Small intestine (tissue), 7 donors: ENCODE results near the gene DCAF15. TPM values are rescaled to one million over a fixed set of nuclear protein-coding genes. Genes with fewer than 3 reads are reported as not detected.

ENCODE experiments used
- DNase-seq, 2 donors: peaks; one replicate each; pipeline versions ENCODE4 v3.0.0 to v3.0.0-alpha.2; 2013
- FAIRE-seq: peaks from 2 replicates; lab custom pipeline; 2012; peaks lifted over from hg19 to GRCh38; lab: Jason Lieb, UNC
- H3K27ac ChIP-seq, 3 donors: one replicate each; pipeline ENCODE4 v1.5.1; 2013; ENCODE audit warnings: low read length in 2 of 3, mild to moderate bottlenecking in 2 of 3, control low read depth in 1 of 3, inconsistent platforms in 1 of 3, low read depth in 1 of 3, moderate library complexity in 1 of 3
- H3K27me3 ChIP-seq, 3 donors: one replicate each; pipeline ENCODE4 v1.6.1; 2013; ENCODE audit warnings: low read length in 3 of 3, inconsistent platforms in 1 of 3; ENCODE audit not compliant: control insufficient read depth in 3 of 3, insufficient read depth in 3 of 3
- H3K36me3 ChIP-seq, 3 donors: one replicate each; pipeline ENCODE4 v1.6.1; 2013; ENCODE audit warnings: low read length in 3 of 3, inconsistent platforms in 1 of 3, low read depth in 1 of 3, mild to moderate bottlenecking in 1 of 3, moderate library complexity in 1 of 3; ENCODE audit not compliant: control insufficient read depth in 3 of 3, insufficient read depth in 2 of 3
- H3K4me1 ChIP-seq, 3 donors: one replicate each; pipeline ENCODE4 v1.6.1; 2013; ENCODE audit warnings: low read length in 2 of 3, inconsistent platforms in 1 of 3, low read depth in 1 of 3, mild to moderate bottlenecking in 1 of 3, moderate library complexity in 1 of 3; ENCODE audit not compliant: control insufficient read depth in 3 of 3, insufficient read depth in 2 of 3
- H3K4me3 ChIP-seq, 3 donors: one replicate each; pipeline ENCODE4 v1.5.1; 2013; ENCODE audit warnings: low read length in 3 of 3, control low read depth in 1 of 3, inconsistent platforms in 1 of 3, low read depth in 1 of 3, mild to moderate bottlenecking in 1 of 3, moderate library complexity in 1 of 3
- H3K9me3 ChIP-seq, 2 donors: one replicate each; pipeline ENCODE4 v1.6.1; 2013; ENCODE audit warnings: low read depth in 1 of 2, low read length in 1 of 2; ENCODE audit not compliant: control insufficient read depth in 2 of 2, insufficient read depth in 1 of 2
- WGBS, 3 donors: extraction: QIAGEN DNeasy Blood & Tissue Kit; methylation state at CpG; one replicate each; pipeline ENCODE4 v1.1.7; 2013; 5-methylcytosine and 5-hydroxymethylcytosine counted together
- polyA plus RNA-seq, 4 donors: library from polyadenylated mRNA; stranded (reverse) in 3 of 4; unstranded in 1 of 4; fragments of 200-250 nt in 3 of 4; fragments of 120-200 nt in 1 of 4; gene quantifications; one replicate each; pipeline versions ENCODE4 v1.2.1 to v1.2.3, GENCODE V29; 2013
- donor health status: healthy with polysubstance abuse.
- donor health status: control.
- donor health status: control.
- donor health status: Bipolar disorder and iron deficiency.
- donor health status: healthy.

The DCAF15 gene
- polyA plus RNA-seq, 4 donors: 14.1 to 26.8 (median 20.9) TPM

- peaks cover 0 to 39% (median 2%) of the 10 kb centered on the region in 3 donors for H3K36me3 ChIP-seq
- WGBS, 3 donors: 56 to 60% (median 57%) methylated on average over 13 of the region's 13 CpGs
- peaks cover 0 to 9% of the 10 kb centered on the region in 2 donors for H3K9me3 ChIP-seq
- no peak for DNase-seq
- H3K4me1 ChIP-seq: peaks cover 0 to 12% (median 0%) of the 10 kb centered on the region in 3 donors
- no peak overlapping the region for H3K4me3 ChIP-seq
- H3K27ac ChIP-seq: peak overlapping the region in 2 of 3 donors; percentile 72 to 80
- FAIRE-seq: no peak
- no peaks in the 10 kb centered on the region for H3K27me3 ChIP-seq
Observed at GRCh38 chr19:14002571-14003250, 50.4 kb downstream of the DCAF15 start.

GRCh38 chr19:14003251-14004055, 51.1 kb downstream of the DCAF15 start:
- Histone ChIP-seq H3K4me1 (peaks cover 0 to 12% (median 0%) of the 10 kb centered on the region in 3 donors), H3K27ac (peak overlapping the region in 2 of 3 donors; percentile 72 to 80), H3K27me3 (no peaks in the 10 kb centered on the region), H3K9me3 (peaks cover 0 to 9% of the 10 kb centered on the region in 2 donors), H3K4me3 (no peak overlapping the region), H3K36me3 (peaks cover 0 to 33% (median 2%) of the 10 kb centered on the region in 3 donors)
- no peak for FAIRE-seq
- 55 to 69% (median 56%) methylated on average over 10 of the region's 10 CpGs for WGBS, 3 donors
- DNase-seq: no peak

DNA sequence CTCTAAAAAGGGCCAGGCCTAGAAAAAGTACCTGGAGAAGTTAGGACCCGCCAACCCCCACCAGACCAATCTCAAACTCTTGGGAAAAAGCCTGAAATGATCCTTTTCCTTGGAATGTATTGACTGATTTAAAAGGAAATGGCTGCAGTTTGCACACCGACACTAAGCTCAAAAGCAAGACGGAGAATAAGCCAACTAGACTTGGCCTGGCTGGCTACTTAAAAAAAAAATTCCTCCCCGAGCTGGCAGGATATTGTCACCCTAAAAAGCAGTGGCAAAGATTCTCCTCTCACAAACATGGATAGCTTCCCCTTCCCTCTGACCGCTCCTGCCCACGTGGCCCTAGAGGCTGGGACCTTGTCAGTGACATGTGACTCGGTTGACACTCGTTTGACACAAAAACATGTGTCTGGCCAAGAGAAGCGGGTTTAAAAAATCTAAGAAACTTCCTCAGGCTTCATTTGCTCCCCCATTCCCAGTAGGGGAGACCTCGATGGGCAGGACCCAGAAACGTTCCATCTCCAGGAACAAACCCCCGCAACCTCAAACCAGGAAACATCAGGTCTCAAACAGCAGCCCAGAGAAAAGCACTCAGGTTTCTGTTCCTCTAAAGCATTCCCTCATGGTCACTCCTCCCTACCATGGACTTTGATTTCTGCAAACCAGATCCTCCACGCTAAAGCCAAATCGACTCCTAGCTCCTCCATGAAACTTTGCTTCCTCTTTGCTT, 52.5 kb downstream of the DCAF15 start:
- Histone ChIP-seq H3K4me1 (peaks cover 0 to 12% (median 0%) of the 10 kb centered on the region in 3 donors), H3K9me3 (no peaks in the 10 kb centered on the region), H3K27ac (peak overlapping the region; percentile 95 to 99 (median 97)), H3K27me3 (no peaks in the 10 kb centered on the region), H3K4me3 (peak overlapping the region in 2 of 3 donors; percentile 25 to 91), H3K36me3 (peaks cover 0 to 28% (median 0%) of the 10 kb centered on the region in 3 donors)
- FAIRE-seq (no peak), DNase-seq (peak; percentile 79 to 86)
- 16 to 20% (median 19%) methylated on average over 14 of the region's 14 CpGs for WGBS, 3 donors

- Histone ChIP-seq H3K4me1 (peaks cover 0 to 12% (median 0%) of the 10 kb centered on the region in 3 donors), H3K27ac (peak overlapping the region; percentile 95 to 99 (median 97)), H3K27me3 (no peaks in the 10 kb centered on the region), H3K36me3 (peaks cover 0 to 21% (median 0%) of the 10 kb centered on the region in 3 donors), H3K9me3 (no peaks in the 10 kb centered on the region), H3K4me3 (peak overlapping the region; percentile 83 to 94 (median 91))
- no peak for FAIRE-seq
- WGBS, 3 donors: 1 to 4% (median 2%) methylated on average over 20 to 50 of the region's 50 CpGs
- DNase-seq: peak; percentile 92 to 95
Observed at GRCh38 chr19:14005349-14006084, 53.2 kb downstream of the DCAF15 start.

DNA sequence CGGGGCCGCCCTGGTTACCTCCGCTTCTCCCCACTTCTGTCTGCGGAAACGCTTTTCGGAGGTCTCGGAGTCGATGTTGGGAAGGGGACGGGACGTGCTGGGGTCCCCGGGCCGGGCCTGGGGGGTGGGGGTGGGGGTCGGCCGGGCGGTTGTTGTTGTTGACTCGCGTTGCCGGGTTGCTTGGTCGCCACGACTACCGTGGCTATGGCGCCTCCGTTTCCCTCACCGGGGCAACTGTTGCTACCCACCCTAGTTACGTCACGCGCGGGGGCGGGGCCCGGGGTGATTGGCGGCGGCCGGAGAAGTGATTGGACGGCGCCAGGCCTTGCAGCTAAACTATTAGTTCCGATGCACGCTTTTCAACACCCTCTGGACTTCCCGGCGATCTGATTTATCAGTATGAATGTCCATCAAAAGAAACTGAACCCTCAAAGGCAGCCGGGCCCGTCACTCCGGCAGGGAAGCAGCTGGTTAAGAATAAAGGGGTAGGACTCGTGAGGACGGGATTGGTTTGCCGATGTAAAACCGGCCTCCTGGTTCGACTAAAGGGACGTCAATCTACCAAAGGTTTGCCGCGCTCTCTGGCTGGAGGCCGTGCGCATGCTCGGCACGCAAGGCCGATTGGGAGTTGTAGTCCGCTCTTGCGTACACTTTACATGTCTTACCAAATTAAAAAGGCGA, 53.9 kb downstream of the DCAF15 start, which contains the start of gene RFX1:
Gene RFX1, minus strand, starts transcription at position 236 of the 681 bp plus-strand sequence. CDS start 12,477 bp downstream, outside the sequence.
- peak within 1 kb of the TSS; percentile 97 to 99 (median 97) for H3K27ac ChIP-seq
- H3K9me3 ChIP-seq: no peaks in the 10 kb centered on the region
- DNase-seq (peak; percentile 100), FAIRE-seq (no peak)
- WGBS, 3 donors: 0 to 1% (median 1%) methylated on average over 44 to 58 of the region's 58 CpGs
- no peaks in the 10 kb centered on the region for H3K27me3 ChIP-seq
- H3K4me3 ChIP-seq: peak within 1 kb of the TSS; percentile 83 to 94 (median 91)
- H3K4me1 ChIP-seq: peaks cover 0 to 12% (median 0%) of the 10 kb centered on the region in 3 donors
- H3K36me3 ChIP-seq: peaks cover 0 to 14% (median 0%) of the 10 kb centered on the region in 3 donors

GRCh38 chr19:14006766-14007562, 54.7 kb downstream of the DCAF15 start:
- peaks cover 0 to 12% (median 0%) of the 10 kb centered on the region in 3 donors for H3K4me1 ChIP-seq
- peak overlapping the region; percentile 97 to 99 (median 97) for H3K27ac ChIP-seq
- WGBS, 3 donors: 4 to 5% (median 4%) methylated on average over 45 to 56 of the region's 56 CpGs
- peaks cover 0 to 9% (median 0%) of the 10 kb centered on the region in 3 donors for H3K36me3 ChIP-seq
- no peaks in the 10 kb centered on the region for H3K27me3 ChIP-seq
- DNase-seq (no peak), FAIRE-seq (no peak)
- H3K4me3 ChIP-seq: peak overlapping the region; percentile 57 to 83 (median 82)
- no peaks in the 10 kb centered on the region for H3K9me3 ChIP-seq
